Activated CD4-positive, alpha-beta memory T cell treated with anti-CD3 and anti-CD28 coated beads, Interleukin-2, amount 10 ng/mL, durations not matched to agents 7 days and 5 days (primary cell): ENCODE results near the gene TPI1. TPM values are rescaled to one million over a fixed set of nuclear protein-coding genes. Genes with fewer than 3 reads are reported as not detected.

Source experiments
- CTCF ChIA-PET: fragments of 350-600 bp; sonication (Branson Sonifier 250); formaldehyde crosslinking; loops from one replicate; lab custom pipeline; 2021; ENCODE audit warnings: antibody characterized with exemption, inconsistent platforms; lab: Charles Lee
- POLR2A ChIA-PET: fragments of 350-600 bp; sonication (Branson Sonifier 250); formaldehyde crosslinking; loops from one replicate; lab custom pipeline; 2021; ENCODE audit warnings: antibody characterized with exemption; lab: Charles Lee
- DNase-seq: peaks from one replicate; pipeline ENCODE4 v3.0.0-alpha.2; 2020
- H3K27ac Mint-ChIP-seq: one replicate; pipeline ENCODE4 v1.8.0; 2021; ENCODE audit warnings: mild to moderate bottlenecking, mixed read lengths
- H3K27me3 Mint-ChIP-seq: one replicate; pipeline ENCODE4 v1.8.0; 2021; ENCODE audit warnings: mixed read lengths
- H3K36me3 Mint-ChIP-seq: one replicate; pipeline ENCODE4 v1.8.0; 2021; ENCODE audit warnings: low read depth, mixed read lengths
- H3K4me1 Mint-ChIP-seq: one replicate; pipeline ENCODE4 v1.8.0; 2021; ENCODE audit warnings: mixed read lengths
- H3K4me3 Mint-ChIP-seq: one replicate; pipeline ENCODE4 v1.8.0; 2021; ENCODE audit warnings: mild to moderate bottlenecking, mixed read lengths
- H3K9me3 Mint-ChIP-seq: one replicate; pipeline ENCODE4 v1.8.0; 2021; ENCODE audit warnings: mixed read lengths
- total RNA-seq, 2 experiments: library from RNA; stranded (reverse); gene quantifications; one replicate each; pipeline ENCODE4 v1.2.3, GENCODE V29; 2021

Gene TPI1
- total RNA-seq, 2 experiments from 2014 or later = 1,228 to 1,253 TPM

DNA sequence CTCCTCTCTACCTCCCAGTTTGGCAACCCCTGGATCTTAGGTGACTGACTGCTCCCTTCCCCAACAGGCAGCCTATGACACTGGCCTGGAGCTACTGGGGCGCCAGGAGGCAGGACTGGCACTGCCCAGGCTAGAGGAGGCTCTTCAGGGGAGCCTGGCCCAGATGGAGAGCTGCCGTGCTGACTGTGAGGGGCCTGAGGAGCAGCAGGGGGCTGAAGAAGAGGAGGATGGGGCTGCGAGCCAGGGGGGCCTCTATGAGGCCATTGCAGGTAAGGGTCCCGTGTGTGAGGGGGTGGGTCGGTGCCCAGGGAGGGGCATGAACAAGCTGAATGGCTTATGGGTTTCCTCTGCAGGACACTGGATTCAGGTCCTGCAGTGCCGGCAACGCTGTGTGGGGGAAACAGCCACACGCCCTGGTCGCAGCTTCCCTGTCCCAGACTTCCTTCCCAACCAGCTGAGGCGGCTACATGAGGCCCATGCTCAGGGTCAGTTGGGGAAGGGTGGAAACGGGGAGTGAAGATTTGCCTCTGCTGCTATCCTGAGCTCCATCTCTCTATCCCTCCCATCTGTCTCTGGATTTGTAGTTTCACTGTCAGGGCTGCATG, 36.9 kb upstream of the TPI1 start:
- no peaks in the 10 kb centered on the region for H3K36me3 Mint-ChIP-seq
- DNase-seq = no peak

DNA sequence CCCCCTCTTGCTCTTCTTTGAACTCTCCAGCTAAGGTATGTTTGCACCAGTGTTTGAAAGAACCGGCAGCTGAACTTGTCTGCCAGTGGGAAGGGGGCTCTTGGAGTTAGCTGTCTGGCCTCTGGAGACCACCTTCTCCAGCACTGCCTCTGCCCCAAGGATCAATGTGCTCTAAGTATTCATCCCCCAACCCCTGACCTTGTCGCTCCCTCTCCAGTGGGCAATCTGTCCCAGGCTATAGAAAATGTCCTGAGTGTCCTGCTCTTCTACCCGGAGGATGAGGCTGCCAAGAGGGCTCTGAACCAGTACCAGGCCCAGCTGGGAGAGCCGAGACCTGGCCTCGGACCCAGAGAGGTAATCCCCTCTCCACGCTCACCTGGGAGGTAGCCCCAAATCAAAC, 36.3 kb upstream of the TPI1 start:
- Mint-ChIP-seq H3K27ac (no peak overlapping the region), H3K27me3 (peaks cover 58% of the 10 kb centered on the region), H3K9me3 (no peaks in the 10 kb centered on the region), H3K4me3 (no peak overlapping the region), H3K36me3 (no peaks in the 10 kb centered on the region), H3K4me1 (peaks cover 25% of the 10 kb centered on the region)
- POLR2A ChIA-PET = interaction anchor here (1.3 to 8.4 kb wide), 5 partner anchors 9 to 41 kb away, joined by 3 to 53 read pairs (median 3); partner anchors contain the start of genes CD4, CDCA3, GNB3 and TPI1
- CTCF ChIA-PET = interaction anchor here (1.0 to 2.0 kb wide), 3 partner anchors 18 to 78 kb away, joined by 3 to 5 read pairs (median 4); partner anchors contain the start of genes CD4 and MLF2
- DNase-seq = no peak

More for the DNA sequence above, 36.9 kb upstream of the TPI1 start:
- H3K4me1 Mint-ChIP-seq = peaks cover 23% of the 10 kb centered on the region
- no peaks in the 10 kb centered on the region for H3K9me3 Mint-ChIP-seq
- POLR2A ChIA-PET = interaction anchor here (1.3 to 8.4 kb wide), 5 partner anchors 10 to 106 kb away, joined by 3 to 53 read pairs (median 3); partner anchors contain the start of genes CDCA3, COPS7A, GNB3 and TPI1
- CTCF ChIA-PET = interaction anchor here (1.0 to 2.0 kb wide), 5 partner anchors 18 to 78 kb away, joined by 3 to 5 read pairs (median 4); partner anchors contain the start of genes CD4, MLF2 and SPSB2
- H3K27me3 Mint-ChIP-seq = peaks cover 61% of the 10 kb centered on the region
- H3K4me3 Mint-ChIP-seq = no peak overlapping the region
- H3K27ac Mint-ChIP-seq = no peak overlapping the region

DNA sequence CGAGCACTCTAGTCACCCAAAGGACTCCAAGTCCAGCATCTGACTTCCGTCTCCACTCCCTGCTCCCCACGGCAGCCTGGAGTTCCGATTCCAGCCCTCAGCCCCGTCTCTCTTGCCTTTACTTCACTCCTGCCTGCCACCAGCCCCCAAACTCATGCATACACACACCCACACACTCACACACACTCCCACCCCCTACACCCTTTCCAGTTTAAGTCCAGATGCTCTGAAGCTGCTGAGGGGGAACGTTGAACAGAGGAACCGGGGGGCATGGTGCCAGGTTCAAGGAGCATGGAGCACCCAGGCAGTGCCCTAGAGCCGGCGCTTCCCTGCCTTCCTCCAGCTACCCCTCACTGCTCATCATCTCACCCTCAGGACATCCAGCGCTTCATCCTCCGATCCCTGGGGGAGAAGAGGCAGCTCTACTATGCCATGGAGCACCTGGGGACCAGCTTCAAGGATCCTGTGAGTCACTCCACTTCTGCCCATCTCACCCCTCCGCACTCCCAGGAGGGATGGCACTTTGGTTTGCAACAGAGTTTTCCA, 35.8 kb upstream of the TPI1 start:
- Mint-ChIP-seq H3K36me3 (no peaks in the 10 kb centered on the region), H3K4me3 (no peak overlapping the region), H3K9me3 (no peaks in the 10 kb centered on the region), H3K27me3 (peaks cover 52% of the 10 kb centered on the region), H3K4me1 (peaks cover 25% of the 10 kb centered on the region), H3K27ac (no peak overlapping the region)
- CTCF ChIA-PET = interaction anchor here (0.7 to 2.0 kb wide), 3 partner anchors 11 to 78 kb away, joined by 3 to 5 read pairs (median 4); partner anchors contain the start of gene MLF2
- POLR2A ChIA-PET = interaction anchor here (0.7 to 8.4 kb wide), 5 partner anchors 9 to 79 kb away, joined by 3 to 53 read pairs (median 3); partner anchors contain the start of genes CD4, CDCA3, GNB3 and MLF2
- no peak for DNase-seq

DNA sequence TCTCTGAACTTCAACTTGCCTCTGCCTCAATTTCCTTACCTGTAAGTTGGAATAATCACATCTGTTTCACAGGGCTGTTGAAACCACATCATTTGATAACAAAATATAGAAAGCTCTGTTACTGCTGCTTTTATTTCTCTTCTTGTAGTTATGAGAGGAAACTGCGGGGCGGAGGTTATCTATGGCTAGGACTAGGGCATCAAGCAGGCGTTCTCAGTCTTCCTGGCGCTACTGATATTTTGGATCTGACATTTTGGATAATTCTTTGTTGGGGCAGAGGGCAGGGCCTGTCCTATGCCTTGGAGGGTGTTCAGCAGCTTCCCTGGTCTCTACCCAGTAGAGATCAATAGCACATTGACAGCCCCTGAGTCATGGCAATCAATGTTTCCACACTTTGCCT, 35.2 kb upstream of the TPI1 start:
- CTCF ChIA-PET = interaction anchor here (0.7 to 3.4 kb wide), 5 partner anchors 10 to 211 kb away, joined by 3 to 31 read pairs (median 4); partner anchors contain the start of gene MLF2
- peaks cover 25% of the 10 kb centered on the region for H3K4me1 Mint-ChIP-seq
- no peaks in the 10 kb centered on the region for H3K9me3 Mint-ChIP-seq
- H3K27ac Mint-ChIP-seq = no peak overlapping the region
- peaks cover 46% of the 10 kb centered on the region for H3K27me3 Mint-ChIP-seq
- POLR2A ChIA-PET = interaction anchor here (0.7 to 8.4 kb wide), 4 partner anchors 11 to 79 kb away, joined by 3 to 53 read pairs (median 6); partner anchors contain the start of genes CD4, CDCA3, MLF2 and USP5
- no peak overlapping the region for H3K4me3 Mint-ChIP-seq
- DNase-seq = no peak
- no peaks in the 10 kb centered on the region for H3K36me3 Mint-ChIP-seq

DNA sequence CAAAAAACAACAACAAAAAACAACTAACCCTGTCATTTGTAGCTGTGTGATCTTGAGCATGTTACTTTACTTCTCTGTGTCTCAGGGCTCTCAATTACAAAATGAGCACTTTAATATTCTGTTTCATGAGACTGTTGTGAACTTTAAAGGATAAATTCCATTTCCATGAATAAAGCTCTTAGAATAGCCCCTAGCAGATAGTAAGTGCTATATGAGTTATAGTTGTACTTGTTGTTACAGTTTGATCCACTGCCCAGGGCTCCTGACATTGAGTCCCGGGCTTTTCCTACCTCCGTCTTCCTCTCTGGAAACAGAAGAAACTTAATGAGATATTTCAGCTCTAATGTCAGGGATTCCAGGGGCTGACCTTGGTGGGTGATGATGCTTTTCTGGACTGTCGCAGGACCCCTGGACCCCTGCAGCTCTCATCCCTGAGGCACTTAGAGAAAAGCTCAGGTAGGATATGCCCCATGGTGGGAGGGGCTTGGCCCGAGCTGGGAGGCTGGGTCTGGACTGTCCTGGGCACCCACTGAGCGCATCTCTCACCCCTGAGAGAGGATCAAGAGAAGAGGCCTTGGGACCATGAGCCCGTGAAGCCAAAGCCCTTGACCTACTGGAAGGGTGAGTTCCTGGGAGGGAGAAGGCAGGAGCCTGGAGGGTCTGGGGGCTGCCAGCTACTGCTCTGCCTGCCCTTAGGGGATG, 34.0 kb upstream of the TPI1 start:
- H3K27me3 Mint-ChIP-seq = peaks cover 38% of the 10 kb centered on the region
- H3K27ac Mint-ChIP-seq = no peak overlapping the region
- CTCF ChIA-PET = interaction anchor here (0.7 to 3.9 kb wide), 14 partner anchors 9 to 212 kb away, joined by 3 to 35 read pairs (median 4); partner anchors contain the start of genes CD4, CDCA3, MLF2 and USP5
- H3K36me3 Mint-ChIP-seq = no peaks in the 10 kb centered on the region
- no peak for DNase-seq
- no peaks in the 10 kb centered on the region for H3K9me3 Mint-ChIP-seq
- no peak overlapping the region for H3K4me3 Mint-ChIP-seq
- H3K4me1 Mint-ChIP-seq = peaks cover 17% of the 10 kb centered on the region
- POLR2A ChIA-PET = interaction anchor here (0.7 to 8.4 kb wide), 10 partner anchors 10 to 340 kb away, joined by 3 to 53 read pairs (median 4); partner anchors contain the start of genes CD4, CDCA3, MLF2 and MRPL51

DNA sequence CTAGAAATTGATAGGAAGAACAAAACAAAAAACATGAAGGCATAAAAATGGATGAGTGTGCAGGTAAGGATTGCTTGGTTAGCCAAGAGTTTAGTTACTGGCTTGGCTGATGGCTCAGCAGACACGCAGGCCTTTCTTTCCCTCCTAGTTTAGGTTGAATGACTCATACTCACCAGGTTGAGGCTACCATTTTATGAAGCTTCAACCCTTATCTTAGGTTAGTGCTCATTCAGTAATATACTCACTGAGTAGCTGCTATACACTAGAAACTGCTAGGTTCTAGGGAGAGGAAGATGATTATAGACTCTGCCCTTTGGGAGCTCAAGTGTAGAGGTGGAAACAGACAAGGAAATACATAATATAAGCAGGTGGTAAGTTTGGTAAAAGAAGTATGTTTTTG, 33.1 kb upstream of the TPI1 start:
- Mint-ChIP-seq H3K36me3 (no peaks in the 10 kb centered on the region), H3K4me1 (peaks cover 12% of the 10 kb centered on the region), H3K27ac (no peak overlapping the region), H3K4me3 (no peak overlapping the region), H3K9me3 (no peaks in the 10 kb centered on the region), H3K27me3 (peaks cover 33% of the 10 kb centered on the region)
- no peak for DNase-seq
- ChIA-PET POLR2A (interaction anchor here (1.0 to 8.4 kb wide), 8 partner anchors 9 to 126 kb away, joined by 3 to 53 read pairs (median 4); partner anchors contain the start of genes CDCA3, MLF2, TPI1 and USP5), CTCF (interaction anchor here (0.5 to 3.9 kb wide), 17 partner anchors 9 to 232 kb away, joined by 3 to 35 read pairs (median 6); partner anchors contain the start of genes CD4, CDCA3, GPR162 and MLF2)

DNA sequence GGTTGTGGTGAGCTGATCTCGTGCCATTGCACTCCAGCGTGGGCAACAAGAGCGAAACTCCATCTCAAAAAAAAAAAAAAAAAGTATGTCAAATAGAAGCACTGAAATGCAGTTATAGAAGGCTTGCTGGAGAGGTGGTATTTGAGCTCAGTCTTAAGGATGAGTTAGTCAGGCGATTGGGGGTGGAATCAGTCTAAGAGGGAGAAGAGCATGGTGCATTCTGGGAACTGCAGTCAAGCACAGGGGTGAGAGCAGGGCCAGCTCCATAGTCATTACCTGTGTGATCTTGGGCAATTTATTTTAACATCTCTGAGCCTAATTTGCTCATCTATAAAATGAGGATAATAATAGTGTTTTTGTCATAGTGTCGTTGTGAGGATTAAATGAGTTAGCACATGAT, 32.5 kb upstream of the TPI1 start:
- peaks cover 9% of the 10 kb centered on the region for H3K4me1 Mint-ChIP-seq
- DNase-seq = no peak
- H3K9me3 Mint-ChIP-seq = no peaks in the 10 kb centered on the region
- peaks cover 26% of the 10 kb centered on the region for H3K27me3 Mint-ChIP-seq
- no peak overlapping the region for H3K27ac Mint-ChIP-seq
- ChIA-PET CTCF (interaction anchor here (0.9 to 3.9 kb wide), 19 partner anchors 9 to 232 kb away, joined by 3 to 35 read pairs (median 7); partner anchors contain the start of genes CD4, CDCA3, COPS7A and GPR162), POLR2A (interaction anchor here (1.0 to 8.4 kb wide), 5 partner anchors 8 to 126 kb away, joined by 3 to 53 read pairs (median 4); partner anchors contain the start of genes CDCA3, MLF2 and USP5)
- no peaks in the 10 kb centered on the region for H3K36me3 Mint-ChIP-seq
- no peak overlapping the region for H3K4me3 Mint-ChIP-seq

DNA sequence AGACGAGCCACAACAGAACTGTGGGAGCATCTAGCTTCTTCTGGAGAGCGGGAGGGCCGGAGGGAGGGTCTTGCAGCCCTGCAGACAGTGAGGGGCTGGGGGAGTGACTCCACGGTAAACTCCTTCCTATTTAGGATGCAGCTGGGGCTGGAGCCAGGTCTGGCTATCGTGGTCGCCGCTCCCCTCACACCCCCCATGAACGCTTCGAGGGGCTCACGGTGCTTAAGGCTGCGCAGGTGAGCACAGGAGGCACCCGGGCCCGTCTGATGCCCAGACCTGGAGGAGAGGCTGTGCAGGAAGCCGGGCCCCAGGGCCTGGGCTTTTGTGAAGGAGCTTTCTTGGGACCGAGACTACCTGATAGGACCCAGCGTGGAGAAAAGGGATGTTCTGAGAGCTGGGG, 30.5 kb upstream of the TPI1 start:
- no peaks in the 10 kb centered on the region for H3K36me3 Mint-ChIP-seq
- H3K4me1 Mint-ChIP-seq = peaks cover 9% of the 10 kb centered on the region
- H3K27me3 Mint-ChIP-seq = peaks cover 8% of the 10 kb centered on the region
- POLR2A ChIA-PET = interaction anchor here (2.6 to 8.4 kb wide), 2 partner anchors 15 to 84 kb away, joined by 9 to 53 read pairs; partner anchors contain the start of genes CDCA3, MLF2 and USP5
- CTCF ChIA-PET = interaction anchor here (0.8 to 3.9 kb wide), 11 partner anchors 8 to 113 kb away, joined by 3 to 35 read pairs (median 7); partner anchors contain the start of genes CDCA3, COPS7A, MLF2 and USP5
- H3K27ac Mint-ChIP-seq = no peak overlapping the region
- no peak overlapping the region for H3K4me3 Mint-ChIP-seq
- no peak for DNase-seq
- no peaks in the 10 kb centered on the region for H3K9me3 Mint-ChIP-seq

DNA sequence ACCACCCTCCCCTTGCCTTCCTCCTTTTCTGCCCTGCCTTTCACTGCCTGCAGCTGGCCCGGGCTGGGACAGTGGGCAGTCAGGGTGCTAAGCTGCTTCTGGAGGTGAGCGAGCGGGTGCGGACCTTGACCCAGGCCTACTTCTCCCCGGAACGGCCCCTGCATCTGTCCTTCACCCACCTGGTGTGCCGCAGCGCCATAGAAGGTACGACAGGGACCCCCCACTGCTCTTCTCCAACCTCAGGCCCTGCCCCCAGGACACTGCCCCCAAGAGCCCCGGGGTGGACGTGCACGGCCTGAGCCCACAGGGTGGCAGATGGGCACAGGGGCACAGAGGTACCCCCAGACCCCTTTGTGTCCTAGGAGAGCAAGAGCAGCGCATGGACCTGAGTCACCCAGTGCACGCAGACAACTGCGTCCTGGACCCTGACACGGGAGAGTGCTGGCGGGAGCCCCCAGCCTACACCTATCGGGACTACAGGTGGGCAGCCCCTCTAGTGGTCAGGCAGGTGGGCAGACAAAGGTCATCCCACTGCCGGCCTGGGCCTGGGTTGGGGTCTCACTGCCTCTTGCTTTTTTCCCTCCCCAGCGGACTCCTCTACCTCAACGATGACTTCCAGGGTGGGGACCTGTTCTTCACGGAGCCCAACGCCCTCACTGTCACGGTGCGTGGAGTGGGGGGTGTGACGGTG, 29.8 kb upstream of the TPI1 start:
- no peaks in the 10 kb centered on the region for H3K36me3 Mint-ChIP-seq
- H3K9me3 Mint-ChIP-seq = no peaks in the 10 kb centered on the region
- no peak overlapping the region for H3K27ac Mint-ChIP-seq
- H3K4me3 Mint-ChIP-seq = no peak overlapping the region
- DNase-seq = no peak
- CTCF ChIA-PET = interaction anchor here (0.8 to 3.9 kb wide), 6 partner anchors 11 to 84 kb away, joined by 3 to 35 read pairs (median 8); partner anchors contain the start of genes CDCA3, MLF2 and USP5
- H3K4me1 Mint-ChIP-seq = peaks cover 9% of the 10 kb centered on the region
- H3K27me3 Mint-ChIP-seq = peaks cover 4% of the 10 kb centered on the region
- POLR2A ChIA-PET = interaction anchor here (2.6 to 8.4 kb wide), 2 partner anchors 14 to 85 kb away, joined by 9 to 53 read pairs; partner anchors contain the start of genes CDCA3, MLF2 and USP5

DNA sequence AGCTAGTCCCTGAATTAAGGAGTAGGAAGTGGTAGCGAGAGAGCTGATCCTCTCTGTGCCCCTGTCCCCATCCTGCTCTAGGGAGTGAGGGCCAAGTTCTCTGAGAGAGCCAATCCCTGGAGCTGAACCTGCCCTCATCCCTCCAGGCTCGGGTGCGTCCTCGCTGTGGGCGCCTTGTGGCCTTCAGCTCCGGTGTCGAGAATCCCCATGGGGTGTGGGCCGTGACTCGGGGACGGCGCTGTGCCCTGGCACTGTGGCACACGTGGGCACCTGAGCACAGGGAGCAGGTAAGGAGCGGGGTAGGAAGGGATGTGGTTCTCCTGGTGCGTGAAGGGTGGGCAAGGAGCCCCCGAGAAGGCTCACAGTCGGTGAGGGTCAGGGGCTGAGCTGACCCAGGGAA, 28.5 kb upstream of the TPI1 start:
- DNase-seq = no peak
- Mint-ChIP-seq H3K27ac (no peak overlapping the region), H3K27me3 (peaks cover 2% of the 10 kb centered on the region), H3K36me3 (no peaks in the 10 kb centered on the region), H3K9me3 (no peaks in the 10 kb centered on the region), H3K4me3 (no peak overlapping the region), H3K4me1 (peaks cover 9% of the 10 kb centered on the region)
- POLR2A ChIA-PET = interaction anchor here (1.4 to 2.5 kb wide), 3 partner anchors 9 to 13 kb away, joined by 5 to 19 read pairs (median 7); partner anchors contain the start of genes CDCA3, P3H3 and USP5
- CTCF ChIA-PET = interaction anchor here (0.6 to 1.1 kb wide), 3 partner anchors 13 to 179 kb away, joined by 3 to 4 read pairs (median 3); partner anchors contain the start of genes LPCAT3 and USP5
